ENCODE measurements around the gene CLASP1.
A peak's percentile ranks its signal among the peaks of the same experiment; 100 is the strongest.

The CLASP1 gene

GRCh38 chr2:121412349-121412748 lies 236.9 kb downstream of the CLASP1 start:
- no peak for TF ChIP-seq CTCF (IDR thresholded peaks at IDR 0.05; ENCODE audit: low read depth, low read length)
- H3K4me3 ChIP-seq (replicated peaks in 1 of 2; ENCODE audit: low read depth in 2 of 2, low read length in 2 of 2): no peak overlapping the region
- no peak for DNase-seq (ENCODE audit: low read depth in 2 of 2)

GRCh38 chr2:121409966-121410365 lies 239.3 kb downstream of the CLASP1 start:
- DNase-seq (ENCODE audit: low read depth in 2 of 2): no peak
- no peak for TF ChIP-seq CTCF (IDR thresholded peaks at IDR 0.05; ENCODE audit: low read depth, low read length)
- no peak overlapping the region for H3K4me3 ChIP-seq (replicated peaks in 1 of 2; ENCODE audit: low read depth in 2 of 2, low read length in 2 of 2)

GRCh38 chr2:121409388-121409787 lies 239.9 kb downstream of the CLASP1 start:
- no peak overlapping the region for H3K4me3 ChIP-seq (replicated peaks in 1 of 2; ENCODE audit: low read depth in 2 of 2, low read length in 2 of 2)
- no peak for DNase-seq (ENCODE audit: low read depth in 2 of 2)
- TF ChIP-seq CTCF (IDR thresholded peaks at IDR 0.05; ENCODE audit: low read depth, low read length): no peak

- TF ChIP-seq CTCF (IDR thresholded peaks at IDR 0.05; ENCODE audit: low read depth, low read length): no peak
- H3K4me3 ChIP-seq (replicated peaks in 1 of 2; ENCODE audit: low read depth in 2 of 2, low read length in 2 of 2): no peak overlapping the region
- peak in 1 of 2 donors; percentile 69 for DNase-seq (ENCODE audit: low read depth in 2 of 2)
Observed at GRCh38 chr2:121408641-121409040, 240.6 kb downstream of the CLASP1 start.

- no peak overlapping the region for H3K4me3 ChIP-seq (replicated peaks in 1 of 2; ENCODE audit: low read depth in 2 of 2, low read length in 2 of 2)
- TF ChIP-seq CTCF (IDR thresholded peaks at IDR 0.05; ENCODE audit: low read depth, low read length): no peak
- no peak for DNase-seq (ENCODE audit: low read depth in 2 of 2)
Observed at GRCh38 chr2:121405233-121405632, 244.0 kb downstream of the CLASP1 start.

- H3K4me3 ChIP-seq (replicated peaks in 1 of 2; ENCODE audit: low read depth in 2 of 2, low read length in 2 of 2): no peak overlapping the region
- DNase-seq (ENCODE audit: low read depth in 2 of 2): peak; percentile 43 to 88
- TF ChIP-seq CTCF (IDR thresholded peaks at IDR 0.05; ENCODE audit: low read depth, low read length): no peak
Observed at GRCh38 chr2:121400201-121400600, 249.1 kb downstream of the CLASP1 start.

GRCh38 chr2:121398853-121399252 lies 250.4 kb downstream of the CLASP1 start:
- DNase-seq (ENCODE audit: low read depth in 2 of 2): peak; percentile 40 to 51
- no peak for TF ChIP-seq CTCF (IDR thresholded peaks at IDR 0.05; ENCODE audit: low read depth, low read length)
- H3K4me3 ChIP-seq (replicated peaks in 1 of 2; ENCODE audit: low read depth in 2 of 2, low read length in 2 of 2): no peak overlapping the region

All from cardiac fibroblast (primary cell).